IPS-18c (cell line): ENCODE measurements around the gene GNG7.
"Not testable (repeated sequence)": the region's sequence is repeated elsewhere in the genome, so short reads cannot be mapped to it uniquely, and the experiment has no call there.

Source experiments
- H3K4me3 ChIP-seq: 2 replicates; pipeline ENCODE4 v1.7.0; 2013; ENCODE audit warnings: low read depth, mild to moderate bottlenecking, low read length, moderate library complexity; ENCODE audit not compliant: insufficient read depth
- H3K9me3 ChIP-seq: one replicate; pipeline ENCODE4 v1.6.1; 2013; ENCODE audit warnings: mild to moderate bottlenecking, low read length, moderate library complexity; ENCODE audit not compliant: control insufficient read depth, insufficient read depth

Gene GNG7

DNA sequence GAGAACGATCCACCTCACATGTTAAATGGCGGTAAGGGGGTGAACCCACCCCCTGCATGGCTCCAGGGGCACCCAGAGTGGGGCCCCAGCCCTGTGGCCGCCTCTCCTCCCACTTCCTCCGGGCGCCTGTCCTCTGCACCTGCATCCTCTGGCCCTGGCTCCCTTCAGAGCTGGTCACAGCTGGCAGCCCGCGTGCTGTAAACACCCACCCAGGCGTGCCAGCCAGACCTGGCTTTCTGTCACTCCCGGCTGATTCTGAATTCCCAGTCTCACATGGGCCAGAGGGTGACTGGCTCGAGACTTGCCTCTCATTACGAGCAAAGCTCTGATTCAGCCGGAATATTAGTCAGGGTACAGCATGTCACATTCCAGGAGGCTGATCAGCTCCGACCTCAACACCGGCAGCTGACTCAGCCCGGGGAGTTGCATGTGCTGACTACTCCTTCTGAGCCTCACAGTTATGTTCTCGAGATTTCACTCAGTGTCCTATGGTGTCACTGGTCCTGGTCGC, 75.1 kb downstream of the GNG7 start:
- H3K4me3 ChIP-seq, result no peak overlapping the region
- H3K9me3 ChIP-seq, result no peaks in the 10 kb centered on the region

DNA sequence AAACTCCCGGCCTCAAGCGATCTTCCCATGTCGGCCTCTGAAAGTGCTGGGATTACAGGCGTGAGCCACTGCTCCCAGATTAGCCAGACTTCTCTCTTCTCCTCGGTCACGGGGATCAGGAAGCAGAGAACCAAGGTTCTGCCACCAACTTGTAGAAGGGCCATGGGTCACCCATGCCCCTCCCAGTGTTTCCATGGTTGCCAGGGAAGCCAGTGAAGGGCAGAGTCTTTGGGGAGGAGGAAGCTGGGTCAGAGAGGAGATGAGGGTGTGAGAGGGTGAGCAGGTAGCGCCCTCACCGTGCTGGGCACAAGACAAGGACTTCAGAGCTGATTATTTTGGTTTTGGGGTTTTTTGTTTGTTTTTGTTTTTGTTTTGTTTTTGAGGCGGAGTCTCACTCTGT, 77.1 kb downstream of the GNG7 start:
- no peak overlapping the region for H3K4me3 ChIP-seq
- H3K9me3 ChIP-seq, result no peaks in the 10 kb centered on the region

DNA sequence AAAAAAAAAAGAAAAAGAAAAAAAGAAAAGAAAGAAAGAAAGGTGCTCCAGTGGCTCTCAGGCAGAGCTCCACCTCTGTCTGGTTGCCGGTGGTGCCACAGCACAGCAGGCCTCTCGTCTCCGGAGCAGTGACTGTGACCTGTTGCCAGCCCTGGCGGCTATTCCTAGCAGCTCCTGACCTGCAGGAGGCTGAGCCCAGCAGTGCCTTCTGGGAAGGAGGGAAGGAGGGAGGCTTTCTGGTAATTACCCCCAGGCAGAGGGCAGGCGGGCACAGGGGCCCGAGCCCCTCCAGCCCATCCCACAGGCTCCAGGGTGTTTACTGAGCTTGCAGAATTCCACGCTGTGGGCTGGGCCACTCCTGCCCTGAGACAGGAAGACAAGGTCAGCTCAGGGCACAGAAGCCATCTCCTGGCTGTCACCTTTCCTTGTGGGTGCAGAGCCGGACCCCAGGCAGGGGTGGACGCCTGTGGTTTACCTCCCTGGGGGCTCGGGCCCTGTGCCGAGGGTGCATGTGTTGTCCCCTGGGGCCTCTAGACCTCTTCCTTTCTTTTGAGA, 77.9 kb downstream of the GNG7 start:
- no peaks in the 10 kb centered on the region for H3K9me3 ChIP-seq
- no peak overlapping the region for H3K4me3 ChIP-seq

DNA sequence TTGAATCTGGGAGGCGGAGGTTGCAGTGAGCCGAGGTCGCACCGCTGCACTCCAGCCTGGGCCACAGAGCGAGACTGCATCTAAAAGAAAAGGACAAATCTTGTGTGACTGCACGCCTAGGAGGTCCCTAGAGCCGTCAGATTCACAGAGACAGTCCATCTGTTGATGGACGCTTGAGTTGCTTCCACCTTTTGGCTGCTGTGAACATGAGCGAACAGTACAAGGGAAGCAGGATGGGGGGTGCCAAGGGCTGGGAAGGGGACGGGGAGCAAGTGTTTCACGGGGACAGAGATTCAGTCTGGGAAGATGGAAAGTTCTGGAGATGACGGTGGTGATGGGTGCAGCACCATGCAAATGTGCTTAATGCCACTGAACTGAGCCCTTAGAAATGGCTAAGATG, 78.7 kb downstream of the GNG7 start:
- H3K4me3 ChIP-seq, result no peak overlapping the region
- no peaks in the 10 kb centered on the region for H3K9me3 ChIP-seq

DNA sequence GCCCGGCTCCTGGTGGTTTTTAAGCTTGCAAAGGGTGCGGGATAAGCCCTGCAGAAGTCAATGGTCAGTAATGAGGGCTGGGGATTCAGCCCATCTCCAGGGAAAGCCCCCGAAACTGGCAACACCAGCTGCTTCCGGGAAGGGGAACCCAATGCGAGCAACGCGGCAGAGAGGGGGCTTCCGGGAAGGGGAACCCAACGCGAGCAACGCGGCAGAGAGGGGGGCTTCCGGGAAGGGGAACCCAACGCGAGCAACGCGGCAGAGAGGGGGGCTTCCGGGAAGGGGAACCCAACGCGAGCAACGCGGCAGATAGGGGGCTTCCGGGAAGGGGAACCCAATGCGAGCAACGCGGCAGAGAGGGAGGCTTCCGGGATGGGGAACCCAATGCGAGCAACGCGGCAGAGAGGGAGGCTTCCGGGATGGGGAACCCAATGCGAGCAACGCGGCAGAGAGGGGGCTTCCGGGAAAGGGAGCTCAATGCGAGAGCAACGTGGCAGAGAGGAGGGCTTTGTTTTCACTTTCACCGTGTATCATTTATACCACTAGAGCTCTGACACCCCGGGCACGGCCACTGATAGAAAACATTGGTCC, 80.0 kb downstream of the GNG7 start:
- H3K4me3 ChIP-seq, H3K9me3 ChIP-seq: not testable (repeated sequence)

DNA sequence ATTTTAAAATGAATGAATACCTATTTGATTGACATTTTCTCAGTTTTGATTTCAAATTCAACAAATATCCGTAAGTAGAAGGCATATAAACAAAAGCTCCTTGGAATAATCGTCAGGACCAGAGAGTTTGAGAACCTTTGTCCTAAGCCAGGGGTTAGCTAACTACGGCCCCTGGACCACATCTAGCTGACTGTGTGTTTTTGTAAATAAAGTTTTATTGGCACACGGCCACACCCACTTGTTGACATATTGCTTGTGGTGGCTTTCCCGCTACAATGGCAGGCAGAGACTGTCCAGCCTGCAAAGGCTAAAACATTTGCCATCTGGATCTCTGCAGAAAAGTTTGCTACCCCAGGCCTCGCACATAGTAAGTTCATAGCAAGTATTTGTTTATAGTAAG, 83.4 kb downstream of the GNG7 start:
- Histone ChIP-seq H3K9me3 (no peaks in the 10 kb centered on the region), H3K4me3 (no peak overlapping the region)

DNA sequence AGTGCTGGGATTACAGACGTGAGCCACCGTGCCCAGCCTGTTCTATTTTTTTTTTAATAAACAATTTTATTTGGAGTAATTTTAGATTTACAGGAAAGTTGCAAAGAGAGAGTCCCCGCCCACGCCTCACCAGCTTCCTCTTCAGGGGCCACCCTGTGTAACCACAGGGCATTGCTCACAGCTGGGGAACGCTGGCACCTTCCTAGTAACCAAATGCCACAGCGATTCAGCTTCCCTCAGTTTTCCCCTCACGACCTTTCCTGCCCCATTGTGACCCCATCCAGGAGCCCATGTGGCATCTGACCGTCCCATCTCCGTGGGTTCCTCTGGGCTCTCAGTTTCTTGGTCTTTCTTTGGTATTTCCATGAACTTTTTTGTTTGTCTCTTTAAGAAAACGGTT, 83.9 kb downstream of the GNG7 start:
- Histone ChIP-seq H3K9me3 (no peaks in the 10 kb centered on the region), H3K4me3 (no peak overlapping the region)

DNA sequence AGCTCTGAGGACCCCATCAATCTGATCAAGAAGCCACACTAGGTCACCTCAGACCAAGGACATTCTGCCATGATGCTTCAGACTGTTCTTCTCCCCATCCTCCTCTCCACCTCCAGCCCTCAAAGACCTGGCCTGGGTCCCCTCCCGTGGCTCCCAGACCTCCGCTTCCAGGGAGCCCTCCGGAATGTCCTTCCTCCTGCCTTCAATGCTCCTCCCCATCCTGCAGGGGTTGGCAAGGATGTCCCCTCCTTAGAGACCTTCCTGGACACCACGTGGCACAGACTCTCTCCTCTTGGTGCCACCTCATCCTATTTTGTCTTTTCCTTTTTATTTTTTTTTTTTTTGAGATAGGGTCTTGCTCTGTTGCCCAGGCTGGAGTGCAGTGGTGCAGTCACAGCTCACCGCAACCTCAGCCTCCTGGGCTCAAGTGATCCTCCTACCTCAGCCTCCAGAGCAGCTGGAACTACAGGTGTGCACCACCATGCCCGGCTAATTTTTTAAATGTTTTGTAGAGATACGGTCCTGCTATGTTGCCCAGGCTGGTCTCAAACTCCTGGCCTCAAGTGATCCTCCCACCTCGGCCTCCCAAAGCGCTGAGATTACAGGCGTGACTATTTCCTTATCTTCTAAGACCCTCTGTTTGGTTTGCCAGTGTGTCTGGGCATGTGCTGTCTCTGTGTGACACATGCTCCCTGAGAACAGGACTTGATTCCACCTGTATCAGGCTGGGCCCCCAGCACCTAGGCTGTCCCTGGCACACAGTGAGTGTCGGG, 84.9 kb downstream of the GNG7 start:
- no peak overlapping the region for H3K4me3 ChIP-seq
- no peaks in the 10 kb centered on the region for H3K9me3 ChIP-seq

DNA sequence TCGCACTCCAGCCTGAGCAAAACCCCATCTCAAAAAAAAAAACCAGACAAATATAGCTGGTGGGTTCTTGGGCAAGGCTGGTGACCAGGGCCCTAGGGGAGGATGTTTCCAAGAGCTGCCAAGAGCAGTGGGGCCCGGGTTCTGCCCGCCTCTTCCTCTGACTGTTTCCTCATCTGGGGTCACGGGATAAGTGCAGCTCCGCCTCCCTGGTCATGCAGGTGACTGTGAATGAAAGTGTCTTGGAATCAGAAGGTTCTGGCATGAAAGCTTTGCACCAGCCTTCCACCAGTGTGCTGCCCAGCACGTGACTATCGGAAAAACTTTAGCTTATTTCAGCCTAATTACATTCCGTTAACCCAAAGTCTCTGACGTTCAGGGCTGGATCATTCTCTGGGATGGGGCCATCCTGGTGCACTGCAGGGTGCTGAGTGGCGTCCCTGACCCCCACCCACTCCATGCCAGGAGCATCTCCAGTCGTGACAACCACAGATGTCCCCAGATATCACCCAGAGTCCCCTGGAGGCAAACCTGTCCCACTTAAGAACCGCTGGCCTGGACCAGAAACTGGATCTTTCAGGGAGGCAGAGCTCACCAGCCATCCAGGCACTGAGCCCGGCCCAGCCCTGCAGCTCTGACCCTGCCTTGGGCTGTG, 85.6 kb downstream of the GNG7 start:
- Histone ChIP-seq H3K9me3 (no peaks in the 10 kb centered on the region), H3K4me3 (no peak overlapping the region)

DNA sequence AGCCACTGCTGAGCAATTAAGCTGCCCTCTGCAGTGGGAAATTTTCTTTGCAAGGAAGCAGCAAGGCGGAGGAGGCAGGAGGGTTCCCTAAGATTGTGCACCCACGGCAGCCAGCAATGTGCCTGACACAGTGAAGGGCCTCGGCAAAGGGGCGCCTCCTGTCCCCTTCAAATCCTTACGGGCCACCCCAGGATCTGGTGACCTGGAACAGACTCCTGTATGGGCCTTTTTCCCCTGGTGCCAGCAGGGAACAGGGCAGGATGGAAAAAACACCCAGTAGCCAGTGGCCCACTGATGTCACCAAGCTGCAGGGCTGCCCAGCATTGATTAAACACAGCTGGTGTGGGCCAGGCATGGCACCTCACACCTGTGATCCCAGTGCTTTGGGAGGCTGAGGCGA, 86.7 kb downstream of the GNG7 start:
- no peak overlapping the region for H3K4me3 ChIP-seq
- H3K9me3 ChIP-seq, result no peaks in the 10 kb centered on the region

DNA sequence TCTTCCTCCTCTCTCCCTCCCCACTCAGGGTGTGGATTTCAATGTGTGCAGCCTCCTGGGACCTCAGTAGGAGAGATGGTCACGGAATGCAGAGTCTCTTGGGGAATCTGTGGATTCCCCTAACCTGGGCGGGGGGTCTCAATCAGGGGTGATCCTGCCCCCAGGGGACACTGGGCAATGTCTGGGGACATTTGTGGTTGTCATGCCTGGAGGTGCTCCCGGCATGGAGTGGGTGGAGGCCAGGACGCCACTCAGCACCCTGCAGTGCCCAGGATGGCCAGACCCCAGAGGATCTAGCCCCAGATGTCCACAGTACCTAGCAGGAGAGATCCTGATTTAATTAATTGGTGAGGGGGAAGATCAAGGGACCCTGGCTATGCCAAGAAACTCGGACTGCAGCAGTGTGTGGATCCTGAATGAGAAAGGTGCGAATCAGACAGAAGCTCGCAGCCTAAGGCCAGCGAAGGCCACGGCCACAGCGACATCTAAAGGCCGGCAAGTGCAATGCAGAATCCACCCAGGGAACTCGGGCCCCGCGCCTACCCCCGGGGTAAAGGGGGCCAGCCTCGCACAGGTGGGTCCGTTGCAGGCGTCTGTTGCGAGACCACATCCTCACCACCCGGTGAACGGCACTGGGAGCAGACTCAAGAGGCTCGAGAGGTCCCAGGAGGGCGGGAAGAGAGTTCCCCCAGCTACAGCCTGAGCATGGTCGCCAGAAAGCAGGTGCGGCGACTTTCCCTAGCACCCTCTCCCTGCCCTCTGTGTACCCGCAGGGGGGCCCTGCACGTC, 88.8 kb downstream of the GNG7 start:
- no peak overlapping the region for H3K4me3 ChIP-seq
- no peaks in the 10 kb centered on the region for H3K9me3 ChIP-seq

DNA sequence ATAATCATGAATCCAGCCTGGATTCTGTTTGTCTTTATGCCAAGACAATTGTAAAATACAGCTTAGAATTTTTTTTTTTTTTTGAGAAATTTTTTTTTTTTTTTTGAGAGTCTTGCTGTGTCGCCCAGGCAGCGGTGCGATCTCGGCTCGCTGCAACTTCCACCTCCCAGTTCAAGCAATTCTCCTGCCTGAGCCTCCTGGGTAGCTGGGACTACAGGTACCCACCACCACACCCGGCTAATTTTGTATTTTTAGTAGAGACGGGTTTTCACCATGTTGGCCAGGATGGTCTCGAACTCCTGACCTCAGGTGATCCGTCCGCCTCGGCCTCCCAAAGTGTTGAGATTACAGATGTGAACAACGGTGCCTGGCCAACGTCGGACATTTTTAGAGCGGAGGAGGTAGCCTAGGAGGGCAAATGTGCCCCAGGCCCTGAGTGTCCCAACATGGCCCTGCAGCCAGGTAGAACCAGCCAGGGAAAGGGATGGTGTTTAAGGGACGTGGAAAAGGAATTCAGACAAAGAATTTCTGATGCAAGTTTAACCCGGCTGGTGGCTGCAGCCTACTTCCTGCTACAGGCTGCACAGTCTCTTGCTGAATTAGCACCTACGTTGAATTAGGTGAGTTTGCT, 89.8 kb downstream of the GNG7 start:
- Histone ChIP-seq H3K9me3 (no peaks in the 10 kb centered on the region), H3K4me3 (no peak overlapping the region)

DNA sequence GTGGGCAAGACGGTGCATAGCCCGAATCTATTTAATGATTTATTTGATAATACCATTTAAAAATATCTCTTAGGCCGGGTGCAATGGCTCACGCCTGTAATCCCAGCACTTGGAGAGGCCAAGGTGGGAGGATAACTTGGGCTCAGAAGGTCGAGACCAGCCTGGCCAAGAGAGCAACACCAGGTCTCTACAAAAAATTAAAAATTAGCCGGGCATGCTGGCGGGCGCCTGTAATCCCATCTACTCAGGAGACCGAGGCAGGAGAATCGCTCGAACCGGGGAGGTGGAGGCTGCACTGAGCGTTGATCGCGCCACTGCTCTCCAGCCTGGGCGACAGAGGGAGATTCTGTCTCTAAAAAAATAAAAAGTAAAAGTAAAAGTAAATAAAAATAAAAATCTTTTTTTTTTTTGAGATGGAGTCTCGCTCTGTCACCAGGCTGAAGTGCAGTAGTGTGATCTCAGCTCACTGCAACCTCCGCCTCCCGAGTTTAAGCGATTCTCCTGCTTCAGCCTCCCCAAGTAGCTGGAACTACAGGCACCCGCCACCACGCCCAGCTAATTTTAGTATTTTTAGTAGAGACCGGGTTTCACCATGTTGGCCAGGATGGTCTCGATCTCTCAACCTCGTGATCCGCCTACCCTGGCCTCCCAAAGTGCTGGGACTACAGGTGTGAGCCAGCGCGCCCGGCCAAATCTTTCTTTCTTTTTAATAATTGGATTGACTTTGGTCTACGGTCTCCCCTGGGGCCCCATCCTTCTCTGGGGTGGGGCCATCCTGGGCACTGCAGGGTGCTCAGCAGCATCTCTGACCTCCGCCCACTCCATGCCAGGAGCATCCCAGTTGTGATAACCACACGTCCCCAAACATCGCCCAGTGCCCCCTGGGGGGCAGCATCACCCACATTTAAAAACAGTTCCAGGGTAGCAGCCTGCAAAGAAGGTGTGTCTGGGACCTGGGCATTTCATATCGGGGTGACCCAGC, 90.7 kb downstream of the GNG7 start:
- no peak overlapping the region for H3K4me3 ChIP-seq

DNA sequence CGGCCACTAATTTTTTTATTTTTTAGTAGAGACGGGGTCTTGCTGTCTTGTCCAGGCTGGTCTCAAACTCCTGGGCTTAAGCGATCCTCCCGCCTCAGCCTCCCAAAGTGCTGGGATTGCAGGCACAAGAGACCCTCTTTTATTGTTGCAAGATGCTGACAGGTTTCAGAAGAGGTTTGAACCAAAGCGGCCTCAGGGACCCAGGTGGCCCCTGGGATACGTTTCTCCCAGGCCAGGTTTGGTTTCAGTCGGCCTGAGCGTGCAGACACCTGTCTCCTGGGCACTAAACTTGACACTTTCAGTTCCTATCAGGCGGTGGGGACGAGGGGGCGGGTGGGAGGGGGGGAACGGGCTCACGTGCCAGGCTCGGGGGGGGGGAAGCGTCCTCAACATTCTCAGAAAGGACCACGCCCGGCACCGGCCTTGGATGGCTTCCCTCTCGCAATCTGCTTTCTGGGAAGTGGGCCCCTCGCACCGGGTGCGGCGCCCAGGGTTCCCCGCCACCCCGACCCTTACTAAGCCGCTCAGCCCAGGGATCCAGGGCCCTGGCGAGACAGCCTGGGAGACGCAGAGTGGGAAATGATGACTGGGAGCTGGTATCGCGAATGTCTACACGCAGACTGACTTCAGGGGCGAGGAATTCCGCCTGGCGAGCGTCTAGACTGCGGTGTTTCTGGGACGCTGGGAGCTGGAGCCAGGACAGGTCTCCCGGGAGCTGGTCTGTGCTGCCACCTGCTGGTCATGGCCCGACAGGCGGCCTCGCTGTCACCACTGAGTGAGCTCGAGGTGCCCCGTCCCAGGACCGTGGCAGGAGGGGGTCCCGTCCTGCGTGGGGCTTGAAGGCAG, 91.6 kb downstream of the GNG7 start:
- Histone ChIP-seq H3K4me3 (peak overlapping the region; percentile 34; the same call in 1 of the 2 replicates), H3K9me3 (no peaks in the 10 kb centered on the region)

More for the DNA sequence above, 90.7 kb downstream of the GNG7 start:
- H3K9me3 ChIP-seq, result no peaks in the 10 kb centered on the region
